ENCODE data around the gene ESR1.

- TF ChIP-seq CTCF (IDR thresholded peaks at IDR 0.05) (no peak), EP300 (IDR thresholded peaks at IDR 0.05) (no peak)
Measured at GRCh38 chr6:152086223-152086873, 278.9 kb downstream of the ESR1 start.
